NCI-H446 (cell line): ENCODE data around the gene SLC9C1.

Experiments used
- DNase-seq, 2 experiments: peaks; one replicate each; lab custom pipeline; 2025; lab: John Stamatoyannopoulos, UW

The SLC9C1 gene

GRCh38 chr3:112306825-112307224, 12.8 kb upstream of the SLC9C1 start:
- no peak for DNase-seq

- no peak for DNase-seq
Observed at GRCh38 chr3:112304611-112305010, 10.6 kb upstream of the SLC9C1 start.

GRCh38 chr3:112303764-112304325, 9.8 kb upstream of the SLC9C1 start:
- no peak for DNase-seq

GRCh38 chr3:112302881-112303763, 9.1 kb upstream of the SLC9C1 start:
- no peak for DNase-seq

- DNase-seq = no peak
Observed at GRCh38 chr3:112302150-112302830, 8.3 kb upstream of the SLC9C1 start.

- DNase-seq = no peak
Observed at GRCh38 chr3:112298781-112299180, 4.8 kb upstream of the SLC9C1 start.

GRCh38 chr3:112297714-112298113, 3.7 kb upstream of the SLC9C1 start:
- DNase-seq = no peak

- no peak for DNase-seq
Observed at GRCh38 chr3:112289011-112289410, 5.0 kb downstream of the SLC9C1 start.

GRCh38 chr3:112280266-112280665, 13.8 kb downstream of the SLC9C1 start:
- no peak for DNase-seq

GRCh38 chr3:112273536-112273935, 20.5 kb downstream of the SLC9C1 start:
- DNase-seq = no peak

GRCh38 chr3:112261742-112262141, 32.3 kb downstream of the SLC9C1 start:
- DNase-seq = no peak

GRCh38 chr3:112260563-112260962, 33.5 kb downstream of the SLC9C1 start:
- DNase-seq = no peak

GRCh38 chr3:112253301-112253971, 40.6 kb downstream of the SLC9C1 start:
- no peak for DNase-seq

GRCh38 chr3:112247900-112248299, 46.1 kb downstream of the SLC9C1 start:
- DNase-seq = no peak

GRCh38 chr3:112247350-112247749, 46.7 kb downstream of the SLC9C1 start:
- DNase-seq = no peak

- no peak for DNase-seq
Observed at GRCh38 chr3:112233083-112233482, 60.9 kb downstream of the SLC9C1 start.

- DNase-seq = no peak
Observed at GRCh38 chr3:112231727-112232126, 62.3 kb downstream of the SLC9C1 start.

GRCh38 chr3:112230033-112230432, 64.0 kb downstream of the SLC9C1 start:
- DNase-seq = no peak

GRCh38 chr3:112228786-112229185, 65.2 kb downstream of the SLC9C1 start:
- no peak for DNase-seq

GRCh38 chr3:112200317-112200666, 93.7 kb downstream of the SLC9C1 start:
- DNase-seq = no peak

- DNase-seq = no peak
Observed at GRCh38 chr3:112199622-112200316, 94.2 kb downstream of the SLC9C1 start.

GRCh38 chr3:112197131-112197530, 96.9 kb downstream of the SLC9C1 start:
- no peak for DNase-seq
